ELR (cell line): ENCODE data around the gene MCAM.

ENCODE experiments used
- DNase-seq: peaks from one replicate; pipeline ENCODE4 v3.0.0-alpha.2; 2015; ENCODE audit warnings: low read depth

The MCAM gene

GRCh38 chr11:119306373-119306890 is 10.5 kb downstream of the MCAM start:
- peak; percentile 20 for DNase-seq

- DNase-seq: no peak
Measured at GRCh38 chr11:119305556-119306372, 11.2 kb downstream of the MCAM start.

GRCh38 chr11:119303227-119303718 is 13.7 kb downstream of the MCAM start:
- DNase-seq: no peak

GRCh38 chr11:119300198-119300964 is 16.5 kb downstream of the MCAM start:
- DNase-seq: no peak

DNA sequence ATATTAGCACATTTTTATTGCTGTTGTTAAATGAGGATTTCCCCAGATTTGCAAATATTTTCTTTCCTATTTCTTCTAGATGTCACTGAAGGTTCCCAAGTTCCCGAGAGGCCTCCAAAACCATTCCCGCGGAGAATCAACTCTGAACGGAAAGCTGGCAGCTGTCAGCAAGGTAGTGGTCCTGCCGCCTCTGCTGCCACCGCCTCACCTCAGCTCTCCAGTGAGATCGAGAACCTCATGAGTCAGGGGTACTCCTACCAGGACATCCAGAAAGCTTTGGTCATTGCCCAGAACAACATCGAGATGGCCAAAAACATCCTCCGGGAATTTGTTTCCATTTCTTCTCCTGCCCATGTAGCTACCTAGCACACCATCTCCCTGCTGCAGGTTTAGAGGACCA is 17.5 kb downstream of the MCAM start:
- no peak for DNase-seq

DNA sequence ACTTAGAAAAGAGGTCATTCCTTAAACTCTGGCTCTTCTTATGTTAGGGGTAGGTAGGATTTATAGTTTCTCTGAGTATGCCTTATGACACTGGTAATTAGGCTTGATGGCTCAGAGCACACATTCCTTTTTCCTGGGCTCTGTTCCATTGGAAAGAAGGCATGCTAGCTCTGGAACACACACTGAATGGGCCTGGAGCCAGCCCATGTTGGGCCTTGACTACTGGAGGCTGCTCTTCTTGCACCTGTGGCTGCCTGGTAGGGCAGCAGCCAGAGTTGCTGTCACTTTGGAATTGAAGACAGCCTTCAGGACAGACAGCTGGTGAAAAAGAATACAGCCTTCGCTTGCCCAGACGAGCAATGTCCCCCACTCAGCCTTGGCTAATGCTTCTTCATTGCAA is 18.2 kb downstream of the MCAM start:
- DNase-seq: no peak

GRCh38 chr11:119297938-119298337 is 19.0 kb downstream of the MCAM start:
- DNase-seq: no peak

DNA sequence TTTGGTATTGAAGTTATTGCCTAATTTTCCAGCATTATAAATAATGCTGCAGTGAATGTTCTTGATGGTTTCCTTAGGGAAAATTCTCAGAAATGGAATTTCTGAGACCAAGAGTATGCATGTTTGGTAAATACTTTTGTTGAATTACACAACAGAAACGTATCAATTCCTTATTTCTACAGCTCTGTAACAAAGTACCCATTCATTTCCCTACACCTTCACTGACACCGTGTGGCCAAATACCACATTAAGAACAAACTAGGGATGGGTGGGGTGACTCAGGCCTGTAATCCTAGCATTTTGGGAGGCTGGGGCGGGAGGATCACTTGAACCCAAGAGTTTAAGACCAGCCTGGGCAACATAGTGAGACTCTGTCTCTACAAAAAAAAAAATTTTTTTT is 21.8 kb downstream of the MCAM start:
- peak; percentile 40 for DNase-seq

DNA sequence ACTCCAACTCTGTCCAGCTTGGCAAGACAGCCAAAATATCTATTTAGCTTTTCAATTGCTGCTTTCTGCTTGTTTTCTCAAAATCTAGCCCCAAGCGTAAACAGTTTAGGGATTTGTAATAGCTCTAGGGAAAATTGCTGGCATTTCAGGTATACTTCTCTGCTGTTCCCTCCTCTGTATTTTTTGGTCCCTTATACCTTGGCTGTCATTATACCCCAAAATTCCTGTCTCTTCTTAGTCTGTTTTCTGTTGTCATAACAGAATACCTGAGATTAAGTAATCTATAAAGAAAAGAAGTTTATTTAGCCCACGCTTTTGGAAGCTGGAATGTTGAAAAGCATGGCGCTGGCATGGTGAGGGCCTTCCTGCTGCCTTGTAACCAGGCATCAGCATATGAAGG is 23.5 kb downstream of the MCAM start:
- DNase-seq: no peak

DNA sequence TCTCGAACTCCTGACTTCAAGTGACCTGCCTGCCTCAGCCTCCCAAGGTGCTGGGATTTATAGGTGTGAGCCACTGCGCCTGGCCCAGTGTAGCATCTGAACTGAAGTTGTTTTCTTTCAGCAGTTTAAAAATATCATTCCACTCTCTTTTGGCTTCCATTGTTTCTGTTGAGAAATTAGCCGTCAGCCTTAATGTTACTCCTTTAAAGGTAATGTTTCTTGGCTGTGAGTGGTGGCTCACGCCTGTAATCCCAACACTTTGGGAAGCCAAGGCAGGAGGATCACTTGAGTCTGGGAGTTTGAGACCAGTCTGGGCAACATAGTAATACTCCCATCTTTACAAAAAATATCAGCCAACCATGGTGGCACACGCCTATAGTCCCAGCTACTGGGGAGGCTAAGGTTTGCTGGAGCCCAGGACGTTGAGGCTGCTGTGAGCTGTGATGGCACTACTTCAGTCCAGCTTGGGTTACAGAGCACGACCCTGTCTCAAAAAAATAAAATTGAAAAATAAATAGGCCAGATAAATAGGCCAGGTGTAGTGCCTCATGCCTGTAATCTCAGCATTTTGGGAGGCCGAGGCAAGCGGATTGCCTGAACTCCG is 25.9 kb downstream of the MCAM start:
- DNase-seq: no peak

DNA sequence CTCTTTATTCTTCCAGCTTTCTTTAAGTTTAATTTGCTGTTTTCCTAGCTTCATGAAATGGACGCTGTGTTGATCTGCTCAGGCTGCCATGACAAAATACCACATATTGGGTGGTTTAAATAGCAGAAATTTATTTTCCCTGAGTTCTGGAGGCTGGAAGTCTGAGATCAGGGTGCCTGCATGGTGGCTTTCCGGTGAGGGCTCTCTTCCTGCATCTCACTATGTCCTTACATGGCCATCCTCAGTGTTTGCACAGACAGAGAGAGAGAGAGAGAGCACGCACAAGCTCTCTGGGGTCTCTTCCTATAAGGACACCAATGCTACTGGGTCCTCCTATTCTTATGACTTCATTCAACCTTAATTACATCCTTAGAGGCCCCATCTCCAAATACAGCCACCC is 28.7 kb downstream of the MCAM start:
- no peak for DNase-seq

GRCh38 chr11:119285431-119285830 is 31.5 kb downstream of the MCAM start:
- no peak for DNase-seq

DNA sequence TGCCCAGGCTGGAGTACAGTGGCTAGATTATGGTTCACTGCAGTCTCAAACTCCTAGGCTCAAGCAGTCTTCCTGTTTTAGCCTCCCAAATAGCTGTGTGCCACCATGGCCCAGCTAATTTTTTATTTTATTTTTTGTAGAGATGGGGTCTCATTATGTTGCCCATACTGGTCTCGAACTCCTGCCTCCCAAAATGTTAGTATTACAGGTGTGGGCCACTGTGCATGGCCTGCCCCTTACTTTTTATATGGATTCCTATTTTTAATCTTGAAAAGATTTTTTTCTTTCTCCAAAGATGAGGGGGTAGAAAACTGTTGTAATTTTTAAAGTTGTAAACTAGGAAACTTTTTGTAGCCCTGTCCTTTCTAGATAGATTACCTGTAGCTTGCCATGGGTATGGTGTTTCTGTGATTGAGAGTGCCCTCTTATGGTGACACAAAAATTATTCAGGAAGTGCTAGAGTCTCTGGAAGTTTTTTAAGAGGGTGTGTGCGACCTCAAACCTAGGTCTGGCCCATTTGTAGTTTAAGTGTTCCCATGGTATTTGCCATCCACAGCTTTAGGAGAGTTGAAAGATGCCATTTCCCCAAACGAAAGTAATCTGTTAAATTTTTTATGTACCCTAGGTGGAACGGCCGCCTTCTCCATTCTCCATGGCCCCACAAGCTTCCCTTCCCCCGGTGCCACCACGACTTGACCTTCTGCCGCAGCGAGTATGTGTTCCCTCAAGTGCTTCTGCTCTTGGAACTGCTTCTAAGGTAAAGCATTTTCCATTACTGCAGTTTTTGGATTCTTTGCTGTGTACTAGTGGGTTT is 32.4 kb downstream of the MCAM start:
- DNase-seq: peak; percentile 54

- no peak for DNase-seq
Measured at GRCh38 chr11:119282495-119282894, 34.4 kb downstream of the MCAM start.

- DNase-seq: no peak
Measured at GRCh38 chr11:119277660-119278059, 39.3 kb downstream of the MCAM start.

DNA sequence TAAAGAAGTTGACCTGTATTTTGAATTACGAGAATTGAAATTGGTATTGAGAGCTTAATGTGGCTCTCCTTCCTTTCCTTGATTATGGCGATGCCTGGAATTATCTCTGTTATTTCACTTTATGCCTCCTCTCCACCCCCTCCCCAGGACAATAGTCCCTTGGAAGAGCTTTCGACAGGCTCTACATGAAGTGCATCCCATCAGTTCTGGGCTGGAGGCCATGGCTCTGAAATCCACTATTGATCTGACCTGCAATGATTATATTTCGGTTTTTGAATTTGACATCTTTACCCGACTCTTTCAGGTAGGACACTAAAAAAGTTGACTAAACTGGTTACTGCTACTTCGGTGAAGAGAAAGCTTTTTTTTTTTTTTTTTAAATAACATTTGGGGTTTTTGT is 43.2 kb downstream of the MCAM start:
- DNase-seq: no peak

GRCh38 chr11:119267645-119268044 is 49.3 kb downstream of the MCAM start:
- no peak for DNase-seq

- DNase-seq: no peak
Measured at GRCh38 chr11:119266517-119267255, 50.2 kb downstream of the MCAM start.

GRCh38 chr11:119266063-119266462 is 50.9 kb downstream of the MCAM start:
- DNase-seq: no peak

DNA sequence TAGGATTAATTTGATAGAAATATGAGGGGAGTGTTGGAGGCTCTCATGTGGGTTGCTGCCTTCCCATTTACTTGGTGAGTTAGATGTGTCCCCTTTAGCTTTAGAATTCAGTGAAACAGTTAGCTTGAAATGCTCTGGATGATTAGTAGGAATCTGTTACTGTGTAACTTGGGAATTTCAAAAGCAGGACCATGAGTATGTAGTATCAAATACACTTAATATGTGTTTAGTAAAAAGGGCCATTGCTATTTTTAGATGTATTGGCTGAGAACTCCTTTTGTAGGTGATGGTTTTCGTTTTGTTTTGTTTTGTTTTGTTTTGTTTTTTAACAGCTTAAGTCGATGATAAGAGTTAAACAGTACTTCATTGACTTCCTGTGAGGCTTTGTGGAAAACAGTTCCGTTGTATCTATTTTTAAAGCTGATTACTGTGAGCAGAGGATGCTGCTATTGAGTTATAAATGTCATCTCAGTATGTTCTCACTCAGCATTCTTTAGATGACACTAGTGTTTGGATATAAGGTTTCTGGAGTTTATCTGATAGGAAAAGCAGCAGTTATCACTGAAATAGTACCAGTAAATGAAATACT is 53.5 kb downstream of the MCAM start:
- no peak for DNase-seq
